HUES64 (cell line): ENCODE measurements around the gene SKAP2.

Experiments
- H3K27ac ChIP-seq: 2 replicates; pipeline ENCODE4 v1.7.0; 2013; ENCODE audit warnings: low read depth, low read length, inconsistent platforms
- H3K27me3 ChIP-seq: 2 replicates; pipeline ENCODE4 v1.6.1; 2013; ENCODE audit warnings: mild to moderate bottlenecking, low read length; ENCODE audit not compliant: insufficient read depth
- H3K36me3 ChIP-seq: 2 replicates; pipeline ENCODE4 v1.6.1; 2013; ENCODE audit warnings: mild to moderate bottlenecking, low read length; ENCODE audit not compliant: insufficient read depth
- H3K4me1 ChIP-seq: 2 replicates; pipeline ENCODE4 v1.6.1; 2013; ENCODE audit warnings: mild to moderate bottlenecking, low read length, moderate library complexity; ENCODE audit not compliant: insufficient read depth
- H3K4me3 ChIP-seq: 2 replicates; pipeline ENCODE4 v1.5.1; 2013; ENCODE audit warnings: mild to moderate bottlenecking, low read length, moderate library complexity
- H3K9ac ChIP-seq: 2 replicates; pipeline ENCODE4 v1.6.1; 2013; ENCODE audit warnings: mild to moderate bottlenecking, low read depth, low read length
- H3K9me3 ChIP-seq: 2 replicates; pipeline ENCODE4 v1.6.1; 2013; ENCODE audit warnings: low read depth, low read length; ENCODE audit not compliant: insufficient read depth
- WGBS: fragments of 150-250, 120-280 bp; methylation state at CpG from one replicate; pipeline ENCODE4 v1.1.7; 2013; ENCODE audit warnings: missing lambda C conversion rate; 5-methylcytosine and 5-hydroxymethylcytosine counted together

Gene SKAP2

GRCh38 chr7:26705567-26705966 is 158.8 kb downstream of the SKAP2 start:
- Histone ChIP-seq H3K4me1 (no peaks in the 10 kb centered on the region), H3K4me3 (no peak overlapping the region), H3K9me3 (no peaks in the 10 kb centered on the region), H3K27me3 (no peaks in the 10 kb centered on the region), H3K36me3 (no peaks in the 10 kb centered on the region), H3K9ac (no peak overlapping the region), H3K27ac (no peak overlapping the region)
- 90% methylated on average over 2 of the region's 2 CpGs for WGBS

DNA sequence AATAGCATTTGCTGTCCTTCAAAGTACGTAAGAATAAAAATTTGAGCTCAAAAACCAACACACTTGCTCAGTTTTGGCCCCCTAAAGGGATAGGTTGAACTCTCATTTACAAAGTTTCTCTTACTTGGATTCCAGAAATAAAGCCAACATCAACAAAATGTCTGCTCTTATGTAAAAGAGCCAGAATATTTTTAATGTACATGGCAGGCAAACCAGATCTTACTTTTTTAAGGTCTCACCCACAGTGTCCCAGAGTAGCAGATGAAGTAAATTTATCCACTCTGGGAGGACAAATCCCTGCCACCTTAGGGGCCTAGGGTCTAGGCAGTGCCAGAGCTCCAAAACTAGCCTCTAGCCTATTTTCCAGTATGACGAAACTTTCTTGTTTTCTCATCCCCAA is 159.6 kb downstream of the SKAP2 start:
- Histone ChIP-seq H3K4me1 (no peaks in the 10 kb centered on the region), H3K36me3 (no peaks in the 10 kb centered on the region), H3K4me3 (no peak overlapping the region), H3K9me3 (no peaks in the 10 kb centered on the region), H3K27ac (no peak overlapping the region), H3K27me3 (no peaks in the 10 kb centered on the region), H3K9ac (no peak overlapping the region)
- 94% methylated on average over 2 of the region's 2 CpGs for WGBS

DNA sequence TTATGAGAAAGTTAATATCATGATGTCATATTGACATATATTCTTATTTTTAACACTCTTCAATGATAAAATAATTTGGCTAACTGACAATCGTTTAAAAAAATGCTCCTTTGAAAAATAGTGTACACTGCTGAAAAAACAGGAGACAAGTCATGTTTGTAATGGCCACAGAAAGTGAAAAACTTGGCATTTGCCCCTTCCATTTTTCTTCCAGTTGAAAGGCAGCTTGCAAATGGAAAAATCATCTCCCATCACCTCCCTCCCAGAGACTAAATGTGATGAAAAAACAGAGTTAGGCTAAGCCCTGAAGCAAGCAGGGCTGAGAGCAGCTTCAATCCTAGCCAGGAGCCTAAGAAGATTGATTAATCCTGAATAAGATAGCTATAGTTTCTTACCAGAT is 160.4 kb downstream of the SKAP2 start:
- no peaks in the 10 kb centered on the region for H3K4me1 ChIP-seq
- H3K4me3 ChIP-seq, result no peak overlapping the region
- 80% methylated on average over 1 of the region's 1 CpG for WGBS
- no peaks in the 10 kb centered on the region for H3K27me3 ChIP-seq
- no peaks in the 10 kb centered on the region for H3K9me3 ChIP-seq
- H3K9ac ChIP-seq, result no peak overlapping the region
- H3K27ac ChIP-seq, result no peak overlapping the region
- H3K36me3 ChIP-seq, result no peaks in the 10 kb centered on the region

DNA sequence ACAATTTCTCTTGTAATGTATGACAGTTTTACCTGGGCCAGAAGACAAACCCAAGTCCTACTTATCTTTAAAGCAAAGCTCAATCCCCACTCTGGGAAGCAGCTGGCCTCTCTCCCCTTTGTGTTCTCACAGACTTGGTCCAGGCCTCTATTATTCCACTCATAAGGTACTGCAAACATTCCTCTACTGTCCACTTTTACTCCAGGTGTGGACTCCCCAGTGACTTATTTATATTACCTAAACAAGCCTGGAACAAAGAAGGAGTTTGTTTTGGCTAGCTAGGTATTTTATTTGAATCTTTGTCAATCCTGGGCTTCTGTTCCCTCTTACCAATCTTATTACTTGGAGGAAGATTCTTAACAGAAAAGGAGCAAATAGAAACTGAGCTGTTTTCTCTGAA is 163.5 kb downstream of the SKAP2 start:
- H3K27me3 ChIP-seq, result no peaks in the 10 kb centered on the region
- no peak overlapping the region for H3K4me3 ChIP-seq
- no peak overlapping the region for H3K9ac ChIP-seq
- H3K9me3 ChIP-seq, result no peaks in the 10 kb centered on the region
- no peak overlapping the region for H3K27ac ChIP-seq
- no peaks in the 10 kb centered on the region for H3K4me1 ChIP-seq
- no peaks in the 10 kb centered on the region for H3K36me3 ChIP-seq

- no peaks in the 10 kb centered on the region for H3K36me3 ChIP-seq
- no peak overlapping the region for H3K27ac ChIP-seq
- no peaks in the 10 kb centered on the region for H3K27me3 ChIP-seq
- no peaks in the 10 kb centered on the region for H3K9me3 ChIP-seq
- no peaks in the 10 kb centered on the region for H3K4me1 ChIP-seq
- 95% methylated on average over 5 of the region's 5 CpGs for WGBS
- no peak overlapping the region for H3K9ac ChIP-seq
- H3K4me3 ChIP-seq, result no peak overlapping the region
Measured at GRCh38 chr7:26700386-26700785, 164.0 kb downstream of the SKAP2 start.

GRCh38 chr7:26699766-26700165 is 164.6 kb downstream of the SKAP2 start:
- no peak overlapping the region for H3K27ac ChIP-seq
- no peaks in the 10 kb centered on the region for H3K4me1 ChIP-seq
- no peaks in the 10 kb centered on the region for H3K36me3 ChIP-seq
- 95% methylated on average over 1 of the region's 1 CpG for WGBS
- no peak overlapping the region for H3K9ac ChIP-seq
- H3K4me3 ChIP-seq, result no peak overlapping the region
- H3K27me3 ChIP-seq, result no peaks in the 10 kb centered on the region
- no peaks in the 10 kb centered on the region for H3K9me3 ChIP-seq

DNA sequence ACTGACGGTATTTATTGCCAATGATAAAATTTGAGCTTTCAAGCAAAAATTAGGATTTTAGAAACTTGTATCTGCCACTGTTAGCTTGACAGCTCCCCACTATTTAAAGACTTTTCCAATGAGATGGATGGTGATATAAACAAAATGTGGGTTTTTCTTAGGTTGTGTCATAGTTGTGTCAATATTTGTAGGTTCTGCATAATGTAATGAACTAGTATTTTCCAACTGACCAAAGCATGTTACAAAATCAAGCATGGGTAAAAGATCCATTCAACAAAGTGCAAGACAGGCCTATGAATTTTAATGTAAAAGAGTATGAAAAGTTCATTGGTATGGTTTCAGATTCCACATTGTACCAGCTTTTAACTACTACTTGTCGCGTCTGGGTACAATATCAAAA is 165.6 kb downstream of the SKAP2 start:
- Histone ChIP-seq H3K4me1 (no peaks in the 10 kb centered on the region), H3K27me3 (no peaks in the 10 kb centered on the region), H3K9ac (no peak overlapping the region), H3K36me3 (no peaks in the 10 kb centered on the region), H3K27ac (no peak overlapping the region), H3K4me3 (no peak overlapping the region), H3K9me3 (no peaks in the 10 kb centered on the region)
- 93% methylated on average over 1 of the region's 3 CpGs for WGBS

DNA sequence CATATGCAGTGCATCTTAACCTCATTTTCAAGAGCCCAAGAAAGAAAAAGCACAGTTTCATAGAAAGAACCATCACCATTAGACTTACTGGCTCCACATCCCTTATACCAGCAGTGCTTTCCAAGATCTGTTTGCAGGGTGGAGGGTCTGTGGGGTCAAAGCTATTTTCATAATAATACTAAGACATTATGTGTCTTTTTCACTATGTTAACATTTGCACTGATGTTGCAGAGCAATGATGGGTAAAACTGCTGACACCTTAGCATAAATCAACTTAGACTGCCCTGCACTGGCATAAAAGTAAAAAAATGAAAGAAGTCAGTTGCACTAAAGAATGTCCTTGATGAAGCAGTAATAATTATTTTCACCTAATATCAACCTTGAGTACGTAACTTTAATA is 166.2 kb downstream of the SKAP2 start:
- no peak overlapping the region for H3K9ac ChIP-seq
- no peak overlapping the region for H3K27ac ChIP-seq
- no peak overlapping the region for H3K4me3 ChIP-seq
- no peaks in the 10 kb centered on the region for H3K9me3 ChIP-seq
- H3K4me1 ChIP-seq, result no peaks in the 10 kb centered on the region
- no peaks in the 10 kb centered on the region for H3K36me3 ChIP-seq
- 100% methylated on average over 1 of the region's 1 CpG for WGBS
- no peaks in the 10 kb centered on the region for H3K27me3 ChIP-seq

- H3K27ac ChIP-seq, result no peak overlapping the region
- H3K36me3 ChIP-seq, result no peaks in the 10 kb centered on the region
- WGBS, result 96% methylated on average over 5 of the region's 5 CpGs
- H3K4me1 ChIP-seq, result no peaks in the 10 kb centered on the region
- no peaks in the 10 kb centered on the region for H3K9me3 ChIP-seq
- H3K4me3 ChIP-seq, result no peak overlapping the region
- no peaks in the 10 kb centered on the region for H3K27me3 ChIP-seq
- H3K9ac ChIP-seq, result no peak overlapping the region
Measured at GRCh38 chr7:26696978-26697377, 167.4 kb downstream of the SKAP2 start.

DNA sequence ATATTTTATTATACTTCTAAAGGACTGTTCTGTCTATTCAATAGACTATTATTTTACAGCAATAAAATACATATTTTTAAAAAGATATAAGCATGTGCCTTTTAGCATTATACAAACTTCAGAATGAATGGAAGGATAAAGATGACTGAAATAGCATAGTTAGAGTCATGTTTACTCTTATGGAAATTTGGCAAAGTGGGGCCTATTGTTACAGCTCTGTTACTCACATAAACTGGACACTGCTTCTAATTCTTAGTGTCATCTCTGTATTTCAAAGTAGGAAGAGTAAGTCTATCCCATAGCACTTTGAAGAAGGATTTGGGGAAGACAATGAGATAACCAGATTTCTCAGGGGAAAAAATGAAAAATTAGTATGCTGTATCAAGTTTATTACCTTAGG is 168.2 kb downstream of the SKAP2 start:
- no peak overlapping the region for H3K4me3 ChIP-seq
- no peaks in the 10 kb centered on the region for H3K36me3 ChIP-seq
- no peak overlapping the region for H3K27ac ChIP-seq
- no peaks in the 10 kb centered on the region for H3K9me3 ChIP-seq
- H3K9ac ChIP-seq, result no peak overlapping the region
- H3K4me1 ChIP-seq, result no peaks in the 10 kb centered on the region
- H3K27me3 ChIP-seq, result no peaks in the 10 kb centered on the region

DNA sequence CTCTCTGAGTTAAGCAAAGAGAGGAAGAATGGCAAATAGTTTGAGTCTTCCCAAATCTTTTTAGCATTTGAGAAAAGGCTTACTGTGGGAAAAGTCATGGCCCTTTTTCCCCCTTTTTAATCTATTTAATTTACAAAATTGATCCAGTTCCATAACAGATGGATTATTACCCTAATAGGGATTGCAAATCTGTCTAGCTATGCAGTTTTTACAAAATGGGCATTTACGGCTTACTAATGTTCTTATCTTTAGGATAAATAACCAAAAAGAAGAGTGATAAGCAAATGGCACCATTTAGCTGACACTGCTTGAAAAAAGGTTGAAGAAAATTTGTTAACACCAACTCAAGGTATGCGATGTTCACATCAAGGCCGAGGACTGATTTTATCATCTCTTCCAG is 169.7 kb downstream of the SKAP2 start:
- no peaks in the 10 kb centered on the region for H3K9me3 ChIP-seq

DNA sequence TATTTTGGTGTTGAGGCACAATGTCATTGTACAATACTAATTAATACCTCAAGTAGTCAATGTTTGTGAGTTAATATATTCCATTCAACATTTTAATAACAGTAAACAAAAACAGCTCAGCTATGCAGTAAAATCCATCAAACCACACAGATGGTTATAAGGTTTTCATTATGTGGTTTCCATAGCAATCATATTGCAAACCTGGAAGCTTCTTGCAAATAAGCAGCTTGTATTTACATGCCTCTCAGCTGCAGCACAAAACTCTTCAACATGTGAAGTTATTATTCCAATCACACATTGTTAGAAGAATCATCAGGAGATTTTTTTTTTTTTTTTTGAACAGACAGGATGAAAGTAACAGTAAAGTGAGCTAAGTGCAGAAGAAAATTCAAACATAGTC is 170.2 kb downstream of the SKAP2 start:
- Histone ChIP-seq H3K9me3 (no peaks in the 10 kb centered on the region), H3K9ac (no peak overlapping the region), H3K27me3 (no peaks in the 10 kb centered on the region), H3K36me3 (no peaks in the 10 kb centered on the region), H3K4me1 (no peaks in the 10 kb centered on the region), H3K27ac (no peak overlapping the region), H3K4me3 (no peak overlapping the region)

More for the DNA sequence above, 169.7 kb downstream of the SKAP2 start:
- Histone ChIP-seq H3K36me3 (no peaks in the 10 kb centered on the region), H3K27ac (no peak overlapping the region), H3K27me3 (no peaks in the 10 kb centered on the region), H3K4me3 (no peak overlapping the region), H3K9ac (no peak overlapping the region), H3K4me1 (no peaks in the 10 kb centered on the region)
- WGBS, result 93% methylated on average over 3 of the region's 3 CpGs
